OCI-LY1 (cell line): ENCODE data around the gene CYP2A7.
A peak's percentile ranks its signal among the peaks of the same experiment; 100 is the strongest.
"Not testable (repeated sequence)": the region's sequence is repeated elsewhere in the genome, so short reads cannot be mapped to it uniquely, and the experiment has no call there.

Source experiments
- H2AFZ ChIP-seq: fragments of 200-600 bp; sonication (generic), shearing (Covaris generic); 2 replicates; pipeline ENCODE4 v1.6.0; 2014; ENCODE audit warnings: antibody characterized with exemption, mild to moderate bottlenecking, low read length
- H3F3A ChIP-seq: fragments of 200-600 bp; sonication (generic), shearing (Covaris generic); 2 replicates; pipeline ENCODE4 v1.6.0; 2014; ENCODE audit warnings: mild to moderate bottlenecking, antibody characterized with exemption, low read length, moderate library complexity; ENCODE audit not compliant: insufficient read depth
- H3K27ac ChIP-seq: fragments of 200-600 bp; sonication (generic); 2 replicates; pipeline ENCODE4 v1.5.1; 2014; ENCODE audit warnings: low read length, mixed run types, mild to moderate bottlenecking, low read depth; ENCODE audit not compliant: poor library complexity, severe bottlenecking
- H3K27me3 ChIP-seq: fragments of 200-600 bp; sonication (generic); 2 replicates; pipeline ENCODE4 v1.6.0; 2014; ENCODE audit warnings: antibody characterized with exemption, mild to moderate bottlenecking, low read length, moderate library complexity; ENCODE audit not compliant: insufficient read depth
- H3K36me3 ChIP-seq: fragments of 200-600 bp; sonication (generic); 2 replicates; pipeline ENCODE4 v1.6.1; 2014; ENCODE audit warnings: mild to moderate bottlenecking, antibody characterized with exemption, low read length, moderate library complexity, mixed read lengths; ENCODE audit not compliant: insufficient read depth
- H3K4me1 ChIP-seq: fragments of 200-600 bp; sonication (generic); 2 replicates; pipeline ENCODE4 v1.5.1; 2014; ENCODE audit warnings: mild to moderate bottlenecking, low read length, moderate library complexity; ENCODE audit not compliant: insufficient read depth, severe bottlenecking
- H3K4me2 ChIP-seq: fragments of 200-600 bp; sonication (generic), shearing (Covaris generic); 2 replicates; pipeline ENCODE4 v1.6.1; 2014; ENCODE audit warnings: low read length
- H3K4me3 ChIP-seq: fragments of 200-600 bp; sonication (generic); 2 replicates; pipeline ENCODE4 v1.5.1; 2014; ENCODE audit warnings: low read length, low read depth, mild to moderate bottlenecking, mixed read lengths; ENCODE audit not compliant: poor library complexity, severe bottlenecking
- H3K79me2 ChIP-seq: fragments of 200-600 bp; shearing (Covaris generic); 2 replicates; pipeline ENCODE4 v1.6.1; 2016; ENCODE audit warnings: mixed run types, low read length, mixed read lengths; ENCODE audit not compliant: insufficient read depth
- H3K9ac ChIP-seq: fragments of 200-600 bp; sonication (generic), shearing (Covaris generic); 2 replicates; pipeline ENCODE4 v1.6.1; 2014; ENCODE audit warnings: mild to moderate bottlenecking, low read length, mixed read lengths
- H3K9me2 ChIP-seq: fragments of 200-600 bp; sonication (generic), shearing (Covaris generic); 2 replicates; pipeline ENCODE4 v1.6.1; 2014; ENCODE audit warnings: low read depth, mild to moderate bottlenecking, low read length, mixed read lengths
- H3K9me3 ChIP-seq: fragments of 200-600 bp; shearing (Covaris generic); 2 replicates; pipeline ENCODE4 v1.6.1; 2014; ENCODE audit warnings: low read length, mixed read lengths
- H4K20me1 ChIP-seq: fragments of 200-600 bp; sonication (generic), shearing (Covaris generic); 2 replicates; pipeline ENCODE4 v1.6.0; 2016; ENCODE audit warnings: mild to moderate bottlenecking, low read length; ENCODE audit not compliant: insufficient read depth
- CTCF ChIP-seq: fragments of 200-600 bp; sonication (generic), shearing (Covaris generic); IDR thresholded peaks from 2 replicates; pipeline ENCODE4 v1.5.1; 2017; ENCODE audit warnings: mild to moderate bottlenecking, antibody characterized with exemption, low read length, moderate library complexity, mixed read lengths
- EZH2 ChIP-seq: fragments of 200-600 bp; sonication (generic), shearing (Covaris generic); IDR thresholded peaks from 2 replicates; pipeline ENCODE4 v1.8.0; 2017; ENCODE audit warnings: borderline replicate concordance, mixed run types, mild to moderate bottlenecking, antibody characterized with exemption, low read length, moderate library complexity, mixed read lengths

Gene CYP2A7

GRCh38 chr19:40862333-40862732 lies 19.7 kb downstream of the CYP2A7 start:
- no peak overlapping the region for H3K4me2 ChIP-seq
- TF ChIP-seq EZH2 = no peak
- no peak for TF ChIP-seq CTCF
- H3K79me2 ChIP-seq = no peaks in the 10 kb centered on the region
- H2AFZ ChIP-seq = no peak overlapping the region
- H3K4me1 ChIP-seq = no peaks in the 10 kb centered on the region
- H3K9ac ChIP-seq = no peak overlapping the region
- no peaks in the 10 kb centered on the region for H4K20me1 ChIP-seq
- H3K36me3 ChIP-seq = no peaks in the 10 kb centered on the region
- no peaks in the 10 kb centered on the region for H3K9me3 ChIP-seq
- H3K27ac ChIP-seq = no peak overlapping the region
- no peak overlapping the region for H3K4me3 ChIP-seq
- H3K27me3 ChIP-seq = no peaks in the 10 kb centered on the region
- H3F3A ChIP-seq = no peaks in the 10 kb centered on the region
- no peaks in the 10 kb centered on the region for H3K9me2 ChIP-seq

GRCh38 chr19:40858109-40858508 lies 23.9 kb downstream of the CYP2A7 start:
- H3K27ac ChIP-seq = no peak overlapping the region
- H3F3A ChIP-seq = no peaks in the 10 kb centered on the region
- no peak overlapping the region for H3K4me2 ChIP-seq
- no peaks in the 10 kb centered on the region for H4K20me1 ChIP-seq
- no peaks in the 10 kb centered on the region for H3K36me3 ChIP-seq
- no peaks in the 10 kb centered on the region for H3K9me2 ChIP-seq
- H3K4me3 ChIP-seq = no peak overlapping the region
- H3K9me3 ChIP-seq = no peaks in the 10 kb centered on the region
- H3K79me2 ChIP-seq = no peaks in the 10 kb centered on the region
- H2AFZ ChIP-seq = no peak overlapping the region
- H3K27me3 ChIP-seq = no peaks in the 10 kb centered on the region
- H3K4me1 ChIP-seq = no peaks in the 10 kb centered on the region
- no peak overlapping the region for H3K9ac ChIP-seq
- TF ChIP-seq EZH2 (no peak), CTCF (no peak)

GRCh38 chr19:40852467-40853152 lies 29.4 kb downstream of the CYP2A7 start:
- H4K20me1 ChIP-seq, H2AFZ ChIP-seq, H3F3A ChIP-seq, H3K4me3 ChIP-seq, H3K9me3 ChIP-seq, H3K4me2 ChIP-seq, H3K79me2 ChIP-seq, H3K4me1 ChIP-seq, H3K27ac ChIP-seq, H3K9ac ChIP-seq, H3K9me2 ChIP-seq, H3K27me3 ChIP-seq, H3K36me3 ChIP-seq: not testable (repeated sequence)

GRCh38 chr19:40850277-40850676 lies 31.8 kb downstream of the CYP2A7 start, which contains the start of gene CYP2A6:
TSS of gene CYP2A6 (minus strand) at chr19:40850447. CDS start at chr19:40850426, 21 bp downstream.
- not testable (repeated sequence) for H3K27ac ChIP-seq, H3K27me3 ChIP-seq, H4K20me1 ChIP-seq, H3K36me3 ChIP-seq, H3K4me1 ChIP-seq, H3K79me2 ChIP-seq, H3K4me3 ChIP-seq, H3K4me2 ChIP-seq, H3K9ac ChIP-seq, H3K9me2 ChIP-seq, H2AFZ ChIP-seq, H3F3A ChIP-seq, H3K9me3 ChIP-seq

- not testable (repeated sequence) for H3K9me2 ChIP-seq, H3K36me3 ChIP-seq, H2AFZ ChIP-seq, H3K4me1 ChIP-seq, H3K27ac ChIP-seq, H3K27me3 ChIP-seq, H3K79me2 ChIP-seq, H3K9ac ChIP-seq, H4K20me1 ChIP-seq, H3F3A ChIP-seq, H3K9me3 ChIP-seq, H3K4me3 ChIP-seq, H3K4me2 ChIP-seq
These were observed 35.3 kb downstream of the CYP2A7 start for GRCh38 chr19:40846722-40847121.

GRCh38 chr19:40843653-40844052 lies 38.4 kb downstream of the CYP2A7 start:
- not testable (repeated sequence) for H3K9me2 ChIP-seq, H2AFZ ChIP-seq
- peak overlapping the region; percentile 41 for H3K4me3 ChIP-seq

More at GRCh38 chr19:40843653-40844052, 38.4 kb downstream of the CYP2A7 start:
- H3K79me2 ChIP-seq, H3F3A ChIP-seq, H3K9me3 ChIP-seq, H3K9ac ChIP-seq, H3K27ac ChIP-seq, H4K20me1 ChIP-seq, H3K36me3 ChIP-seq, H3K27me3 ChIP-seq, H3K4me1 ChIP-seq: not testable (repeated sequence)
- peak overlapping the region; percentile 56 for H3K4me2 ChIP-seq
